Ovary (tissue), 3 donors: ENCODE data around the gene PCDH11Y.
"Not testable (repeated sequence)": the region's sequence is repeated elsewhere in the genome, so short reads cannot be mapped to it uniquely, and the experiment has no call there.

Source experiments
- CTCF ChIP-seq, 3 donors: fragments of 450-650 bp in 2 of 3; fragments of 200-600 bp in 1 of 3; IDR thresholded peaks; one replicate each; pipeline versions ENCODE4 v1.5.1 to v1.8.0; 2016 to 2022; ENCODE audit warnings: antibody characterized with exemption in 3 of 3, mild to moderate bottlenecking in 1 of 3
- EP300 ChIP-seq: sonication (generic); formaldehyde crosslinking; IDR thresholded peaks from one replicate; pipeline ENCODE4 v1.6.1; 2017; ENCODE audit warnings: antibody characterized with exemption
- POLR2A ChIP-seq: fragments of 450-650 bp; IDR thresholded peaks from one replicate; pipeline ENCODE4 v1.6.1; 2017; ENCODE audit warnings: antibody characterized with exemption, mild to moderate bottlenecking, moderate library complexity
- donor health status: DM: no; HTN: no; CAD: no.

GRCh38 chrY:5776485-5776884 is 776.4 kb downstream of the PCDH11Y start:
- TF ChIP-seq EP300; CTCF (IDR thresholded peaks at IDR 0.05); POLR2A: not testable (repeated sequence)
